Lower lobe of right lung (tissue), 2 donors: Measurements from ENCODE around the gene TMEM52B. TPM values are rescaled to one million over a fixed set of nuclear protein-coding genes. Genes with fewer than 3 reads are reported as not detected.

Source experiments
- ATAC-seq, 2 donors: fragments of 200-7000 bp; cut with Tn5 transposase; one replicate each; pipeline ENCODE4 v1.9.1; 2020 to 2022; ENCODE audit warnings: mild to moderate bottlenecking in 2 of 2, moderate library complexity in 2 of 2
- DNase-seq: peaks from one replicate; pipeline ENCODE4 v3.0.0-alpha.2; 2020
- H3K27ac ChIP-seq: fragments of 200-600 bp; one replicate; pipeline ENCODE4 v1.8.0; 2022
- H3K27me3 ChIP-seq: fragments of 200-600 bp; one replicate; pipeline ENCODE4 v1.8.0; 2022; ENCODE audit warnings: low read depth
- H3K36me3 ChIP-seq: fragments of 200-600 bp; one replicate; pipeline ENCODE4 v1.8.0; 2022; ENCODE audit warnings: mild to moderate bottlenecking
- H3K4me1 ChIP-seq: fragments of 200-600 bp; one replicate; pipeline ENCODE4 v1.8.0; 2022
- H3K4me3 ChIP-seq: fragments of 200-600 bp; one replicate; pipeline ENCODE4 v1.8.0; 2022; ENCODE audit warnings: mild to moderate bottlenecking
- H3K9me3 ChIP-seq: fragments of 200-600 bp; one replicate; pipeline ENCODE4 v1.8.0; 2022
- CTCF ChIP-seq: fragments of 200-600 bp; IDR thresholded peaks from one replicate; pipeline ENCODE4 v1.8.0; 2022; ENCODE audit warnings: antibody characterized with exemption, mild to moderate bottlenecking
- intact Hi-C: fragments of 100-400 bp; cut with DNase I; formaldehyde crosslinking; loops from one replicate; pipeline ENCODE4 v1.11.0; 2022
- total RNA-seq: library from RNA; stranded (reverse); fragmentation: NEBNext Ultra II Directional; extraction: Animal tissue kit (Norgen Biotek cat#: 25700); gene quantifications from one replicate; pipeline ENCODE4 v1.2.1, GENCODE V29; 2021
- donor health status: DM: no; HTN: yes; CAD: no; lungs with severe emphysema.

TMEM52B gene
- total RNA-seq, 1 donor from 2014 or later, result 3.6 TPM

DNA sequence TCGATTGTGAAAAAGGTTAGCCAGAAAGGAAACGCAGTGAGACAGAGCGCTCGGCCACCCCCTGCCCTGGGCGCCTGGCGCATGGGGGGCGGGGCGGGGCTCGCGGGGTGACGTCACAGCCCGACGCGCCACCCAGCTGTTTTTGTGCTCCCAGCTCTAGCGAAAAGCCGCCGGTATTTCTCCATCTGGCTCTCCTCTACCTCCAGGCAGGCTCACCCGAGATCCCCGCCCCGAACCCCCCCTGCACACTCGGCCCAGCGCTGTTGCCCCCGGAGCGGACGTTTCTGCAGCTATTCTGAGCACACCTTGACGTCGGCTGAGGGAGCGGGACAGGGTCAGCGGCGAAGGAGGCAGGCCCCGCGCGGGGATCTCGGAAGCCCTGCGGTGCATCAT is 33.9 kb downstream of the TMEM52B start, which contains the start of gene GABARAPL1:
Gene GABARAPL1 (plus strand): TSS at position 139 of the 393 bp plus-strand sequence. CDS start 253 bp downstream, at position 392.
- TF ChIP-seq CTCF, result no peak
- DNase-seq (peak; percentile 85), ATAC-seq (peak; percentile 89 to 90)
- Histone ChIP-seq H3K4me1 (peaks cover 27% of the 10 kb centered on the region), H3K4me3 (peak within 1 kb of the TSS; percentile 81), H3K9me3 (no peaks in the 10 kb centered on the region), H3K36me3 (peaks cover 1% of the 10 kb centered on the region), H3K27me3 (no peaks in the 10 kb centered on the region), H3K27ac (peak within 1 kb of the TSS; percentile 99)
- intact Hi-C loops, result no loop called here

GRCh38 chr12:10213168-10214135 is 34.6 kb downstream of the TMEM52B start:
- no peaks in the 10 kb centered on the region for H3K27me3 ChIP-seq
- intact Hi-C loops, result no loop called here
- peak overlapping the region; percentile 81 for H3K4me3 ChIP-seq
- H3K36me3 ChIP-seq, result peaks cover 8% of the 10 kb centered on the region
- peak; percentile 90 for DNase-seq
- H3K4me1 ChIP-seq, result peaks cover 31% of the 10 kb centered on the region
- H3K9me3 ChIP-seq, result no peaks in the 10 kb centered on the region
- TF ChIP-seq CTCF, result no peak
- ATAC-seq, result peak; percentile 70 to 84
- peak overlapping the region; percentile 99 for H3K27ac ChIP-seq

- TF ChIP-seq CTCF, result no peak
- H3K27me3 ChIP-seq, result no peaks in the 10 kb centered on the region
- no peak for ATAC-seq
Observed at GRCh38 chr12:10214136-10214894, 35.5 kb downstream of the TMEM52B start.

DNA sequence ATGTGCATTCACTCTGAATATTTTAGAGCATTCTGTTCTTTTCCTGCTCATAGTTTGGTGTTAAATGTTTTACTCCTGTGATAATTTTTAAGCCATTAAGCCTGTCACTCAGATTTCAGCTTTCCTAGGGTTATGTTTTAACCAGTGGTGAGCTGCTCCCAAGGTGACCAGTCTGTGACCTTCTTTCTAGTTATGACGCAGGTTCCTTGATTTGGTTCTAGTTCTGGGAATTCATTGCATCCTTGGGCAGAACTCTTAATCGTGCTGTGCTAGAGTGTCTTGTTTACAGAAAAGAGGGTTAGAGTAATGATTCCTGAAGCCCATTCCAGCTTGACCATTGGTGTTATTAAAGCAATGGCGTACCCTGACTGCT is 36.0 kb downstream of the TMEM52B start:
- no peak for DNase-seq

More at GRCh38 chr12:10214136-10214894, 35.5 kb downstream of the TMEM52B start:
- H3K4me1 ChIP-seq, result peaks cover 31% of the 10 kb centered on the region
- no peak for DNase-seq
- H3K27ac ChIP-seq, result peak overlapping the region; percentile 99
- peaks cover 17% of the 10 kb centered on the region for H3K36me3 ChIP-seq
- peak overlapping the region; percentile 81 for H3K4me3 ChIP-seq
- intact Hi-C loops, result no loop called here
- H3K9me3 ChIP-seq, result no peaks in the 10 kb centered on the region

More for the DNA sequence above, 36.0 kb downstream of the TMEM52B start:
- Histone ChIP-seq H3K4me1 (peaks cover 33% of the 10 kb centered on the region), H3K4me3 (peak overlapping the region; percentile 81), H3K27me3 (no peaks in the 10 kb centered on the region), H3K27ac (peak overlapping the region; percentile 99), H3K36me3 (peaks cover 23% of the 10 kb centered on the region), H3K9me3 (no peaks in the 10 kb centered on the region)
- ATAC-seq, result no peak
- TF ChIP-seq CTCF, result no peak
- intact Hi-C loops, result no loop called here
